ENCODE measurements around the gene IQCF2.

GRCh38 chr3:51876186-51876585, 14.8 kb downstream of the IQCF2 start:
- no peak for TF ChIP-seq CTCF (IDR thresholded peaks at IDR 0.05 in 8 of 11, conservative IDR thresholded peaks at IDR 0.05 in 3 of 11)
- no peak for TF ChIP-seq POLR2AphosphoS5 (IDR thresholded peaks at IDR 0.05)
- TF ChIP-seq POLR2A (IDR thresholded peaks at IDR 0.05): no peak
